ENCODE measurements around the gene C22orf23.
"Not testable (repeated sequence)": the region's sequence is repeated elsewhere in the genome, so short reads cannot be mapped to it uniquely, and the experiment has no call there.

Gene C22orf23

GRCh38 chr22:37982151-37982785, 28.9 kb upstream of the C22orf23 start:
- no peak for DNase-seq (ENCODE audit: low read depth in 2 of 2)

DNA sequence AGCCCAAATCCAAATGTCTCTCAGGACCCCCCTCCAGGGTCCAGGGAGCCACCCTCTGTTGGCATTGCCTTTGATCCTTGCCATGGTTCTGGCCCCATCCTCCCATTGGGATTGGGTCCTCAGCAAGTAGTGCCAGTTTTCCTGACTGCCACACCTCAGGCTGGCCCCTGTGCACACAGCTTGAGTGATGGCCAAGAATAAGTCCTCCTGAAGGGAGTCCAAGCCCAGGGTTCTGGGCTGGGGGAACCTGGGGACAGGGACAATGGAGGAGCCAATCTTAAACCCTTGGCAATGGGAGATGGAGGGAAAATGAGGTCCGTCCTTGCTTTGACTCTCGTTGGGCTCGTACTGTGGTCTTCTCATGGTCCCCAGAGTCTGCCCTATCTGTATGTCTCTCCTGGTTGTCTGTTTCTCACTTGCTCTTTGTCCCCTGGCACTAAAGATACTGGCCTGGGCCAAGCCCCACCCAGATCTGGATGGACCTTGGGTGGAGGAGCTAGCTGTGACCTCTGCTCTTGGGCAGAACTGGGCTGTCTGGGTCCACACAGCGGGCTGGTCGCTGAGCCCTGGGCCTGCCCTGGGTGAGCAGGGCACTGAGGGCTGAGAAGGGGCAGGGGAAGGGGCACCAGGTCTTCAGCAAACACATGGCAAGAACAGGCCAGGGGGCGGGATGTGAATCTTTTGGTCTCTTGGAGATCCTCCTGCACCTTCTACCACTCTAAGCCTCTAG, 28.0 kb upstream of the C22orf23 start:
- DNase-seq (ENCODE audit: low read depth in 2 of 2) = no peak

DNA sequence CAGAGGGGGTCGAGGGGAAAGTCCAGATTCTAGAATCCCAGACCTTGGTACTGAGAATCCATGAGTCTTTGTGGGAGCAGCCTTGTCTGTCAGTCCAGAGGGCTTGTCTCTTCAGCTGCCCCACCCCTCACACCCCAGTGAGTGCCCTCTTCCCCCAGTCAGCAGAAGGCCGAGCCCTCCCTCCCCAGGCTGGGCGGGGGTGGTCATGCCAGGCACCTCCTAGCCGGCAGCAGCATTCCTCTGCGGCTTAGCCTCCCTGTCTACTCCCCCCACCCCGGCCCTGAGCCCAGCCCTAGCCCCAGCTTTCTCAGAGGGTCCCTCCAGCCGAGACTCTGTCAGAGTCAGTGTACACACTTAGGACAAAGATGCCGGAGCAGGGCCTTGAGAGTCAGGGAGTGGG, 26.4 kb upstream of the C22orf23 start:
- DNase-seq (ENCODE audit: low read depth in 2 of 2) = no peak

- no peak for DNase-seq (ENCODE audit: low read depth in 2 of 2)
Measured at GRCh38 chr22:37976547-37976946, 23.1 kb upstream of the C22orf23 start.

- not testable (repeated sequence) for DNase-seq (ENCODE audit: low read depth in 2 of 2)
Measured at GRCh38 chr22:37976022-37976421, 22.6 kb upstream of the C22orf23 start.

- DNase-seq (ENCODE audit: low read depth in 2 of 2) = no peak
Measured at GRCh38 chr22:37975153-37975552, 21.8 kb upstream of the C22orf23 start.

DNA sequence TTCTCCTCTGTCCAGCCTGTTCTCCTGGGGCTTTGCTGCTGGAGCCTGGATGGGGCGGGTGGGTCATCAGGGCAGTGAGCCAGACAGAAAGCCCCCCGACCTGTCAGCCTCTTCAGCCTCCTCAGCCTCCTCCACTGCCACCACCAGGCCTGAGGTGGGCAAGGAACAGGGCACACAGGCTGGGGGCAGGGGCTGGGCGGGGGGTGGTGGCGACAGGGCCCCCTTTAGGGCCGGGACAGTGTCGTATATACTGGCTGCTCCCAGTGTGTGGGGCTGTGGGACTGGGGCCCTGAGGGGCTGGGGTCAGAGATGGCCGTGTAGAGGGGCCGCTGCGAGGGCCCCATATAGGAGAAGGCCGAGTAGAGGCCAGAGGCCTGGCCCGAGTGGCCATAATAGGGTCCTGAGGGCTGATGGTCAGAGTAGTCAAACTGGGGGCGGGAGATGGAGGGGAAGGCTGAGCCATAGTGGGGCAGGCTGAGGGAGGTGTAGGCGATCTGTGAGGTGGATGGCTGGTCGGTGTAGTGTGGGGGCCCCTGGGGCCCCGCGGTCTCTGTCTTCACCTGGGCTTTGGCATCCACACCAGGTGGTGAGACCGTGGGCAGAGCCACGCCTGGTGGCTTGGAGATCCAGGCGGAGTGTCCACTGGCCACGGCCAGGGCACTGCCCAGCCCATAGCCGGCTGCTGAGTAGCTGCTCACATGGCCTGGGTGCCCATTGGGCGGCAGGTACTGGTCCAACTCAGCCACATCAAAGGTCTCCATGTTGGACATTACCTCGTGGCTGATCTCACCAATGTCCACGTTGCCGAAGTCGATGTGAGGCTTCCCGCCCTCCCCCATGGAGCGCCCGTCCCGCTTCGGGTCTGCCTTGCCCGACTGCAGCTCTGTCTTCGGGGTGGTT, 20.1 kb upstream of the C22orf23 start:
- DNase-seq (ENCODE audit: low read depth in 2 of 2) = no peak

DNA sequence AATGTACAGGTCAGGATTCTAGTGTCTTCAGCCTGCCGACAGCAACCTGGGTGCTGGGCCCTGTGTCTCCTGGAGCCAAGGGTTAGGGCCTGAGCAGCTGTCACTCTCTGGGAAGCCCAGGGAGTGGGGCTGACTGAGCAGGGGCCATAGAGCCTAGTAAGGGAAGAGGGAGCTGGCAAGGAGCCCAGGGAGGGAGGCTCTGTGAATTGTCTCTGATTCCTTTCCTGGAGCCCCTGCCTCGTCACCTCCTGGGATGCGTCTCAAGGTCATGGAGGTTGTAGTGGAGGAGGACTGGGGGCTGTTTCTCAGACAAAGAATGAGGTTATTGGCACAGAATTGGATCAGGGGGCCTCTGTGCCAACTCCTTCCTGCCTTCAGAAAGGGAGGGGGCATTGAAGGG, 19.1 kb upstream of the C22orf23 start:
- DNase-seq (ENCODE audit: low read depth in 2 of 2) = no peak

GRCh38 chr22:37971475-37972434, 18.4 kb upstream of the C22orf23 start:
- DNase-seq (ENCODE audit: low read depth in 2 of 2) = no peak

GRCh38 chr22:37970864-37971263, 17.5 kb upstream of the C22orf23 start:
- no peak for DNase-seq (ENCODE audit: low read depth in 2 of 2)

DNA sequence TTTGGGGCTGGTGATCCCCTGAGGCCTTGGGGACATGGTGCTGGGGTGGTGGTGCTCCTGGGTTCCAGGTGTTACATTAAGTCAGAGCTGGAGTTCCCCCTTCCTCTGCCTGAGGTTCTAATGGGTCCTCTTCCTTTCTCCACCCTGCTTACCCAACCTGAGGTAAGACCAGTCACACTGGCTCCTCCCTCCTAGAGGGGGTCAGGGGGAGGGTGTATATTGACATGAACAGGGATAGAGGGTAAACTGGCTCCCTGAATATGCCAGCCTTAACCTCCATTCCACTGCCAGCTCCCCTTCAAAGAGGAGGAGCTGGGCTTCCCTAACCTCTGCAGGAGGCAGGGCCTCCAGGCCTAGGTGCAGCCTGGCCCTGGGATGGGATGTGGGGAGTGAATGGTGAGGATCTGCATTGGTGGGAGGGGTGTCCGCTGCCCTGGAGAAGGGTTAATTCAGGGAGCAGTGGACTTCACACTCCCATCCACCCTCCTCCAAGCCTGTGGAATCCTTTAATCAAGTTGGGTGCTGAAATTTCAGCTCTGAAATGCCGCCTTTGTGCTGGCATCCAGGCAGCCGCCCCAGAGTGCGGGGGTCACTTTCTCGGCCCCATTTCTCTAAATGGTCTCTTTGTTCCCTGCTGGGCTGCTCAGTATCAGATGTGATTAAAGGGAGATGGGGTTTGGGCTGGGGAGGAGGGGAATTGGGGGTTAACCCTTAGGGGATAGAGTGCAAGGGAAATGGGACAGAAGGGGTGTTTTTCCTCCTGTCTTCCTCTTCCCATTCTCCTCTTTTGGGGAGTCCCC, 15.3 kb upstream of the C22orf23 start:
- DNase-seq (ENCODE audit: low read depth in 2 of 2) = no peak

DNA sequence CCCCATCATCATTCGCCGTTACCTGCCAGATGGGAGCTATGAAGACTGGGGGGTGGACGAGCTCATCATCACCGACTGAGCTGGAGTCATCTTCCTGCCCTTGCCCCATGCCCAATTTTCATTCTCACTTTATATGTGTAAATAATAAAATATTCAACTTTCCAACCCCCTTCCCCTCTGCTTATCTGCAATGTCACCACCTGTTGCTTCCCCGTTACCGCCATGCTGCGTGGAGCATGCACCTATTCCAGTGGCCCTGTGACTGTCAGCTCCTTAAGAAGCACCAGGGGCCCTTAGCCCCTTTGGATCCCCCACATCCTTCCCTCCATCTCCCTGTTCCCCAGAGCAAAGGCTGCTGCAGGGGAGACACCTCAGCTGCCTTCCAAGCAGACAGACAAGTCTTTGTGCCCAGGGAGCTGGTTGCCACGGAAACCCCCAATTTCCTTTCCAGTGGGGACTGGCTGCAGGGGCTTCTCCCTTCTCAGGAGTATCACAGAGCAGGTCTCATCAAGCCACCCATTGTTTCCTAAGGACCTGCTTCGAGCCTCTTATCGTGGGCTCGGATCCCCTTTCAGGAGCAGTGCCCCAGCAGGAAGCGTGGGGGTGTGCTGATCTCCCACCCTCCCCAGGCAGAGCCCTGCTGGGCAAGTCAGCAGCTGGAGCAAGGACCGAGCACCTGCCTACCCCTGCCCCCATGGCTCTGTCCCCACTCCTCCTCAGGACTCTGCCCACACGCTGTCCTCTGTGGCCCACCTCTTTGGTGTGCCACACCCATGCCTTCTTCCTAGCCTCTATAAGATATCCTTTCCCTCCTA, 14.4 kb upstream of the C22orf23 start:
- no peak for DNase-seq (ENCODE audit: low read depth in 2 of 2)

DNA sequence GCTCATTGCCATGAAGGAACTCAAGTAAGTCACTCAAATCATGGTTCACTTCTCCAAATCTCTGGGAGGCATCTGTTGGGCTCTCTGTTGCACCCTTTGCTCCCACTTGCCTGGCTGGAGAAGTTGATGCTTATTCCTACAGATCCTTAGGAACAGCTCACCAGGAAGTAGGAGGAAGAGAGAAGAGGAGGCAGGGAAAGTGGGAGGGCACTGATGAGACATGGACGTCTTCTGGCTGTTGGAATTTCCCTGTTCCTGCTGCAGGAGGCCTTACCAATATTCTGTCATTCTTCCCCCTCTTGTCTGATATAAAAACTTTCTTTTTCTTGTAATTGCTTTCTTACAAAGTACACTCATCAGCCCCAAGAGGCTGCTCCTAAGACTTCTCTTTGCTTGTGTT, 13.7 kb upstream of the C22orf23 start:
- no peak for DNase-seq (ENCODE audit: low read depth in 2 of 2)

GRCh38 chr22:37965940-37966664, 12.7 kb upstream of the C22orf23 start:
- DNase-seq (ENCODE audit: low read depth in 2 of 2) = no peak

- DNase-seq (ENCODE audit: low read depth in 2 of 2) = no peak
Measured at GRCh38 chr22:37961062-37961461, 7.7 kb upstream of the C22orf23 start.

DNA sequence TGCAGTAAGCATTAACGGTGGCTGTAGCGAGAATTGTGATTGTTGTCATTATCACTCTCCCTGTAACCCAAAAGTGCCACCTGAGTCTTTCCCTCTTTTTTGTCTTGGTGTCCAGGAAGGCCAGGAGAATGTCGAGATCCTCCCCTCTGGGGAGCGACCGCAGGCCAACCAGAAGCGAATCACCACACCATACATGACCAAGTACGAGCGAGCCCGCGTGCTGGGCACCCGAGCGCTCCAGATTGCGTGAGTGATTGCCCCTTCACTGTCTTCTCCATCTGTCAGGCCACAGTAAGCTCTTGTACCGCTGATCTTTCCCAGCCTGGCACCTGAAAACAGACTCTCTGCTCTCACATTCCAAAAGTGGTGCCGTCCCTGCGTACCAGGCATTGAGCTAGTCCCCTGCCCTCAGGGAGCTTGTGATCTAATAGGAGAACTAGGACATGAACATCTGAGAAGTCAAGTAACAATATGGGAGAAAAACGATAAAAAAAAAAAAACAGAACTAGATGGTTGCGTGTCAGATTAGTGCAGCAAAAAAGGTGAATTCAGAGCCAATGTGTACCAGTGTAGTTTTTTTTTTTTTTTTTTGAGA, 5.9 kb upstream of the C22orf23 start:
- no peak for DNase-seq (ENCODE audit: low read depth in 2 of 2)

DNA sequence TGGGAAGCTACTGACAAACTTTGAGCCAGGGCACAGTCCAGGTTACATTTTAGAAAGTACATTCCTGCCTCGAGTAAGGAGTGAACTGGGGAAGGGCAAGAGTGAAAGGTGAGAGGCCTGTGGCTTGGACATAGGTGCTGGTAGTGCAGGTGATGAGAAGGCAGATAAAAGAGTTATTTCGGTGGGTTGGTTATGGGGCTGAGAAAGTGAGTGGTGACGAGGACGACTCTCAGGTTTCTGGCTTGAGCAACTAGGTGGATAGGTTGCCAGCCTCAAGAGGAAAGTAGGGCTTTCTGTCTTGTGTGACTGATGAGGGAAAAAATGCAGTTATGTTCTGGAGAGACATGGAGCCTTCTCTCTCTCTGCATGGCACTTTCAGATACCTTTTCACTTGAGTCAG, 3.8 kb upstream of the C22orf23 start:
- no peak for DNase-seq (ENCODE audit: low read depth in 2 of 2)

- DNase-seq (ENCODE audit: low read depth in 2 of 2) = not testable (repeated sequence)
Measured at GRCh38 chr22:37955825-37956397, 2.5 kb upstream of the C22orf23 start.
